ENCODE data around the gene STRIP1. TPM values are rescaled to one million over a fixed set of nuclear protein-coding genes. Genes with fewer than 3 reads are reported as not detected.

Gene STRIP1
- total and polyA plus RNA-seq, 2 of the 8 experiments (the other 6 are each of a cell fraction or from before 2014, with no cell fraction given) = 21.3 to 45.6 TPM

GRCh38 chr1:110017792-110018191 is 16.6 kb upstream of the STRIP1 start:
- H2AFZ ChIP-seq (ENCODE audit: low read length) = no peak overlapping the region
- H2BK12ac ChIP-seq (ENCODE audit: low read depth, low read length) = no peak overlapping the region
- no peak overlapping the region for H3K4me3 ChIP-seq (ENCODE audit: extremely low read depth in 1 of 4, insufficient read depth in 2 of 4, low read depth in 3 of 4, low read length in 4 of 4)
- no peak overlapping the region for H3K4ac ChIP-seq (replicated peaks; ENCODE audit: insufficient read length, low read depth, low read length)
- no peak overlapping the region for H4K91ac ChIP-seq (replicated peaks; ENCODE audit: insufficient read length, low read length)
- H3K79me2 ChIP-seq (ENCODE audit: control insufficient read depth in 1 of 2, insufficient read depth in 2 of 2, low read length in 2 of 2) = no peaks in the 10 kb centered on the region
- H4K20me1 ChIP-seq (replicated peaks in 1 of 2; ENCODE audit: control insufficient read depth in 1 of 2, insufficient read depth in 2 of 2, low read length in 2 of 2) = peaks cover 0 to 2% of the 10 kb centered on the region in 2 experiments
- no peak overlapping the region for H3K14ac ChIP-seq (ENCODE audit: insufficient read length)
- H3K27ac ChIP-seq (ENCODE audit: low read depth, low read length) = no peak overlapping the region
- no peak overlapping the region for H3K4me2 ChIP-seq (ENCODE audit: insufficient read depth in 1 of 2, low read depth in 2 of 2, low read length in 2 of 2)
- H4K5ac ChIP-seq (ENCODE audit: insufficient read length, low read depth, low read length) = no peak overlapping the region
- no peak overlapping the region for H3K56ac ChIP-seq (replicated peaks; ENCODE audit: insufficient read length, low read depth, low read length)
- H3K18ac ChIP-seq (ENCODE audit: extremely low read depth, low read length) = no peak overlapping the region
- H2AK5ac ChIP-seq (ENCODE audit: low read depth, low read length) = no peak overlapping the region
- ChIA-PET CTCF (ENCODE audit: partially characterized antibody) (interaction anchor here (0.9 to 1.1 kb wide), 2 partner anchors 34 to 94 kb away, joined by 3 read pairs; no protein-coding TSS in a partner anchor), POLR2A (ENCODE audit: partially characterized antibody) (no interaction called here)
- no peaks in the 10 kb centered on the region for H3K4me1 ChIP-seq (replicated peaks in 1 of 4; ENCODE audit: control insufficient read depth in 3 of 4, insufficient read depth in 4 of 4, low read length in 3 of 4)
- no peak overlapping the region for H2BK20ac ChIP-seq (ENCODE audit: low read length)
- TF ChIP-seq HDAC6 (IDR thresholded peaks at IDR 0.05; ENCODE audit: low read depth, low read length) = no peak
- no peak for TF ChIP-seq RAD21 (IDR thresholded peaks at IDR 0.05 in 1 of 2, conservative IDR thresholded peaks at IDR 0.05 in 1 of 2; ENCODE audit: low read depth in 2 of 2, low read length in 2 of 2)
- no peak for TF ChIP-seq KDM5A (IDR thresholded peaks at IDR 0.05; ENCODE audit: low read length)
- TF ChIP-seq ATF3 (IDR thresholded peaks at IDR 0.05; ENCODE audit: insufficient read depth, low read depth, low read length) = no peak
- TF ChIP-seq RNF2 (IDR thresholded peaks at IDR 0.05; ENCODE audit: borderline replicate concordance, low read depth, low read length, missing control alignments, poor library complexity, severe bottlenecking) = no peak
- no peak overlapping the region for H2BK120ac ChIP-seq (replicated peaks; ENCODE audit: low read depth, low read length)
- no peaks in the 10 kb centered on the region for H3K79me1 ChIP-seq (ENCODE audit: low read depth, low read length)
- H3K27me3 ChIP-seq (replicated peaks in 1 of 4; ENCODE audit: control insufficient read depth in 3 of 4, extremely low read depth in 1 of 4, insufficient read depth in 3 of 4, low read length in 3 of 4) = no peaks in the 10 kb centered on the region
- DNase-seq (ENCODE audit: low read depth in 1 of 2, low spot score in 2 of 2) (no peak), FAIRE-seq (no peak)
- no peaks in the 10 kb centered on the region for H3K9me3 ChIP-seq (ENCODE audit: insufficient read depth in 2 of 2, low read depth in 1 of 2, low read length in 1 of 2)
- H3K36me3 ChIP-seq (ENCODE audit: control insufficient read depth in 2 of 4, insufficient read depth in 4 of 4, low read length in 3 of 4) = peaks cover 34 to 90% (median 77%) of the 10 kb centered on the region in 4 experiments
- H2BK15ac ChIP-seq (ENCODE audit: low read length) = no peak overlapping the region
- no peak overlapping the region for H3K23ac ChIP-seq (ENCODE audit: insufficient read length)
- WGBS, 2 experiments (ENCODE audit: extremely low coverage in 1 of 2, insufficient coverage in 1 of 2, insufficient read length in 1 of 2, insufficient replicate concordance in 2 of 2, low coverage in 1 of 2, low lambda C conversion rate in 2 of 2, missing lambda C conversion rate in 1 of 2) = 92% methylated on average over 3 of the region's 3 CpGs; no CpG with 5 or more reads in 1 of the 2 experiments
- H3K9ac ChIP-seq (replicated peaks in 1 of 4; ENCODE audit: extremely low read depth in 1 of 4, low read depth in 3 of 4, low read length in 3 of 4) = no peak overlapping the region
- no peak overlapping the region for H4K8ac ChIP-seq (ENCODE audit: extremely low read depth, insufficient read depth, low read length)
- no peaks in the 10 kb centered on the region for H3K23me2 ChIP-seq (ENCODE audit: low read depth, low read length)
- H2BK5ac ChIP-seq (ENCODE audit: low read depth, low read length) = no peak overlapping the region
